CD14-positive monocyte (primary cell): ENCODE results near the gene KLHL13. TPM values are rescaled to one million over a fixed set of nuclear protein-coding genes. Genes with fewer than 3 reads are reported as not detected.

Experiments
- DNase-seq, 3 donors: peaks; one replicate each; pipeline ENCODE4 v3.0.0-alpha.2; 2011 to 2022
- H2AFZ ChIP-seq: 2 replicates; pipeline ENCODE4 v1.6.0; 2012; ENCODE audit warnings: mild to moderate bottlenecking, low read depth, low read length, inconsistent platforms; ENCODE audit not compliant: insufficient read depth, poor library complexity, severe bottlenecking
- H3K27ac ChIP-seq, 2 donors: 1 replicate in 1 of 2; 2 replicates in 1 of 2; pipeline ENCODE4 v1.5.1; 2012 to 2013; ENCODE audit warnings: low read length in 2 of 2, control low read depth in 1 of 2, inconsistent platforms in 1 of 2, low read depth in 1 of 2, mild to moderate bottlenecking in 1 of 2
- H3K27me3 ChIP-seq, 2 donors: one replicate each; pipeline versions ENCODE4 v1.6.0 to v1.6.1; 2011 to 2013; ENCODE audit warnings: low read length in 2 of 2; ENCODE audit not compliant: control insufficient read depth in 2 of 2, insufficient read depth in 2 of 2
- H3K36me3 ChIP-seq, 2 donors: replicated peaks in 1 of 2; 1 replicate in 1 of 2; 2 replicates in 1 of 2; pipeline versions ENCODE4 v1.5.1 to v1.6.1; 2012 to 2013; ENCODE audit warnings: low read length in 2 of 2, control low read depth in 1 of 2, inconsistent platforms in 1 of 2, mild to moderate bottlenecking in 1 of 2; ENCODE audit not compliant: insufficient read depth in 2 of 2, control insufficient read depth in 1 of 2
- H3K4me1 ChIP-seq, 2 donors: 1 replicate in 1 of 2; 2 replicates in 1 of 2; pipeline versions ENCODE4 v1.5.1 to v1.6.1; 2012 to 2013; ENCODE audit warnings: low read length in 2 of 2, control low read depth in 1 of 2, inconsistent platforms in 1 of 2, mild to moderate bottlenecking in 1 of 2, moderate library complexity in 1 of 2; ENCODE audit not compliant: insufficient read depth in 2 of 2, control insufficient read depth in 1 of 2
- H3K4me2 ChIP-seq: replicated peaks from 2 replicates; pipeline ENCODE3; 2012; ENCODE audit warnings: low read length, moderate library complexity, mild to moderate bottlenecking; ENCODE audit not compliant: poor library complexity, severe bottlenecking; ENCODE audit errors: extremely low read depth
- H3K4me3 ChIP-seq, 3 experiments: fragments of 200-600 bp in 1 of 3; sonication (generic) in 1 of 3; replicated peaks in 1 of 3; 1 replicate in 2 of 3; 2 replicates in 1 of 3; pipeline ENCODE4 v1.5.1; 2011 to 2013; ENCODE audit warnings: low read length in 3 of 3, mild to moderate bottlenecking in 3 of 3, control low read depth in 2 of 3, low read depth in 2 of 3, inconsistent platforms in 1 of 3, moderate library complexity in 1 of 3
- H3K79me2 ChIP-seq: 2 replicates; pipeline ENCODE4 v1.6.0; 2012; ENCODE audit warnings: mild to moderate bottlenecking, control low read depth, inconsistent platforms, low read length, moderate library complexity; ENCODE audit not compliant: insufficient read depth
- H3K9ac ChIP-seq: 2 replicates; pipeline ENCODE4 v1.6.0; 2017; ENCODE audit warnings: low read length, mild to moderate bottlenecking; ENCODE audit not compliant: insufficient read depth, poor library complexity, severe bottlenecking
- H3K9me3 ChIP-seq, 2 donors: replicated peaks in 1 of 2; 1 replicate in 1 of 2; 2 replicates in 1 of 2; pipeline versions ENCODE4 v1.5.1 to v1.6.1; 2012 to 2013; ENCODE audit warnings: low read length in 2 of 2, control low read depth in 1 of 2; ENCODE audit not compliant: control insufficient read depth in 1 of 2, insufficient read depth in 1 of 2
- H4K20me1 ChIP-seq: 2 replicates; pipeline ENCODE4 v1.6.0; 2012; ENCODE audit warnings: mild to moderate bottlenecking, low read length, control low read depth, moderate library complexity; ENCODE audit not compliant: insufficient read depth
- H3K27ac Mint-ChIP-seq, 7 donors: one replicate each; pipeline ENCODE4 v1.8.0; 2020; ENCODE audit warnings: mild to moderate bottlenecking in 7 of 7, mixed read lengths in 7 of 7, moderate library complexity in 6 of 7, inconsistent platforms in 2 of 7
- H3K27me3 Mint-ChIP-seq, 3 donors: one replicate each; pipeline ENCODE4 v1.8.0; 2021 to 2022; ENCODE audit warnings: low read depth in 3 of 3, mild to moderate bottlenecking in 3 of 3, mixed read lengths in 3 of 3, moderate library complexity in 3 of 3, inconsistent platforms in 1 of 3
- H3K36me3 Mint-ChIP-seq, 2 donors: one replicate each; pipeline ENCODE4 v1.8.0; 2020; ENCODE audit warnings: mixed read lengths in 2 of 2, inconsistent platforms in 1 of 2, mild to moderate bottlenecking in 1 of 2
- H3K4me1 Mint-ChIP-seq: one replicate; pipeline ENCODE4 v1.8.0; 2020; ENCODE audit warnings: mild to moderate bottlenecking, mixed read lengths
- H3K4me3 Mint-ChIP-seq, 2 donors: one replicate each; pipeline ENCODE4 v1.8.0; 2020; ENCODE audit warnings: mild to moderate bottlenecking in 2 of 2, mixed read lengths in 2 of 2, moderate library complexity in 1 of 2
- H3K9me3 Mint-ChIP-seq, 7 donors: one replicate each; pipeline ENCODE4 v1.8.0; 2020 to 2022; ENCODE audit warnings: mixed read lengths in 7 of 7, mild to moderate bottlenecking in 6 of 7, moderate library complexity in 6 of 7, inconsistent platforms in 2 of 7
- WGBS: methylation state at CpG from one replicate; pipeline ENCODE4 v1.1.5; 2013; ENCODE audit warnings: missing lambda C conversion rate; ENCODE audit not compliant: insufficient coverage; 5-methylcytosine and 5-hydroxymethylcytosine counted together
- intact Hi-C, 2 donors: fragments of 100-400 bp; cut with micrococcal nuclease; formaldehyde crosslinking; loops; one replicate each; pipeline versions ENCODE4 v1.15.0 to v1.15.1; 2023
- polyA plus RNA-seq, 3 donors: library from polyadenylated mRNA; depleted of rRNA in 1 of 3; unstranded in 2 of 3; stranded (reverse) in 1 of 3; fragments of 300-500 nt in 2 of 3; fragments of >200 nt in 1 of 3; fragmentation: Illumina TruSeq in 2 of 3; gene quantifications; 1 replicate in 2 of 3; 2 replicates in 1 of 3; pipeline ENCODE4 v1.2.3, GENCODE V29; 2012 to 2021
- TF ChIP-seq, protein P1 (sequence below): fragments of 200-600 bp; IDR thresholded peaks from one replicate; pipeline ENCODE4 v1.8.0; 2022; ENCODE audit warnings: antibody characterized with exemption, mild to moderate bottlenecking

KLHL13 gene
- polyA plus RNA-seq, 3 donors: 0.05 to 0.41 (median 0.10) TPM

DNA sequence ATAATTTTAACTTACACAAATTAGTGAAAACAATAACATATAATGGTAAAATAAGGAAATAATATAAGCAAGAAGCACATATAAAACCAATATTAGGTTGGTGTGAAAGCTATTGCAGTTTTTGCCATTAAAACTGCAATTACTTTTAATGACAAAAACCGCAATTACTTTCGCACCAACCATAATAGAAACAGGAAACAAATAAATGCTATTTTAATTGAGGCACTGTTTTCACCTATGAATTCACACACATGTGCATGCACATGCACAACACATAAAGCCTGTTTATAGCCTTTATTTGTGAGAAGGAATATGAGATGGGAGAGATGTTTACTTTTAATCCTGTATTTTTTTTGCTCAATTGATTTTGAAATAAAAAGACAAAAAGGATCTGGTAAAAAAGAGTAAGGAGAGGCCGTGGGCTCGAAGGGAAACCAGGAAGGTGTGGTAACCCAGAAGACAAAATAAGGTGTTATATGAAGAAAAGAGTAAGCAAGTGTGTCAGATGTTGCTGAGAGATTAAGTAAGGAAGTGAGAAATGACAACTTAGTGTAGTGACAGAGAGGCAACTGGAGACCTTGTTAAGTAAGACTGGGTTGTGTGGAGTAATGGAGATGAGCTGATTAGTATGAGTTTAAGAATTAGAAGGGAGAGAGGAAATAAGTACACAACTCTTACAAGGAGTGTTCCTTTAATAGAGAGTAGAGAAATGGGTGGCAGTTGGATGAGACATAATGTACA lies 69.0 kb downstream of the KLHL13 start:
- WGBS: 0% methylated on average over 2 of the region's 4 CpGs
- no peaks in the 10 kb centered on the region for H3K36me3 Mint-ChIP-seq
- intact Hi-C loops: no loop called here

DNA sequence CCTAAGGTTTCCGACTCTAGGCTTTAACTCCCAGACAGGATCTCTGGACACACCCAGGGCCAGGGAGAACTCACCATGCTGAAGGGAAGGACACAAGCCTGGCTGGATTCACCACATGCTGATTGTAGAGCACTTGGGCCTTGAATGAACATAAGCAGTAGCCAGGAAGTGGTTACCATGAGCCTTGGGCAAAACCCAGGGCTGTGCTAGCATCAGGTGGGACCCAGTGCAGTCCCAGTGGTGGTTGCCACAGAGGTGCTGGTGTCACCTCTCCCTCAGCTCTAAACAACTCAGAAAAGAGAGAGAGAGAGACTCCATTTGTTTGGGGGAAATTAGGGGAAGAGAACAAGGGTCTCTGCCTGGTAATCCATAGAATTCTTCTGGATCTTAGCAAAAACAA lies 77.0 kb downstream of the KLHL13 start:
- Histone ChIP-seq H3K9me3 (no peaks in the 10 kb centered on the region), H4K20me1 (no peaks in the 10 kb centered on the region), H3K4me2 (no peak overlapping the region), H3K79me2 (no peaks in the 10 kb centered on the region), H3K4me1 (no peaks in the 10 kb centered on the region), H3K27me3 (no peaks in the 10 kb centered on the region), H3K27ac (no peak overlapping the region), H3K4me3 (no peak overlapping the region), H3K9ac (no peak overlapping the region), H3K36me3 (no peaks in the 10 kb centered on the region), H2AFZ (no peak overlapping the region)
- DNase-seq: no peak
- H3K4me1 Mint-ChIP-seq: peaks cover 3% of the 10 kb centered on the region
- no peaks in the 10 kb centered on the region for H3K36me3 Mint-ChIP-seq
- H3K4me3 Mint-ChIP-seq: no peak overlapping the region
- TF ChIP-seq, protein P1, sequence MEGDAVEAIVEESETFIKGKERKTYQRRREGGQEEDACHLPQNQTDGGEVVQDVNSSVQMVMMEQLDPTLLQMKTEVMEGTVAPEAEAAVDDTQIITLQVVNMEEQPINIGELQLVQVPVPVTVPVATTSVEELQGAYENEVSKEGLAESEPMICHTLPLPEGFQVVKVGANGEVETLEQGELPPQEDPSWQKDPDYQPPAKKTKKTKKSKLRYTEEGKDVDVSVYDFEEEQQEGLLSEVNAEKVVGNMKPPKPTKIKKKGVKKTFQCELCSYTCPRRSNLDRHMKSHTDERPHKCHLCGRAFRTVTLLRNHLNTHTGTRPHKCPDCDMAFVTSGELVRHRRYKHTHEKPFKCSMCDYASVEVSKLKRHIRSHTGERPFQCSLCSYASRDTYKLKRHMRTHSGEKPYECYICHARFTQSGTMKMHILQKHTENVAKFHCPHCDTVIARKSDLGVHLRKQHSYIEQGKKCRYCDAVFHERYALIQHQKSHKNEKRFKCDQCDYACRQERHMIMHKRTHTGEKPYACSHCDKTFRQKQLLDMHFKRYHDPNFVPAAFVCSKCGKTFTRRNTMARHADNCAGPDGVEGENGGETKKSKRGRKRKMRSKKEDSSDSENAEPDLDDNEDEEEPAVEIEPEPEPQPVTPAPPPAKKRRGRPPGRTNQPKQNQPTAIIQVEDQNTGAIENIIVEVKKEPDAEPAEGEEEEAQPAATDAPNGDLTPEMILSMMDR: no peak
- H3K27ac Mint-ChIP-seq: no peak overlapping the region
- intact Hi-C loops: no loop called here
- no CpG with 5 or more reads among the region's 1 CpG for WGBS
- H3K9me3 Mint-ChIP-seq: peaks cover 4 to 20% (median 8%) of the 10 kb centered on the region in 7 donors
- peaks cover 0 to 2% (median 0%) of the 10 kb centered on the region in 3 donors for H3K27me3 Mint-ChIP-seq

More for the DNA sequence above, 69.0 kb downstream of the KLHL13 start:
- H3K4me3 Mint-ChIP-seq: no peak overlapping the region
- Histone ChIP-seq H4K20me1 (no peaks in the 10 kb centered on the region), H2AFZ (no peak overlapping the region), H3K4me1 (no peaks in the 10 kb centered on the region), H3K4me3 (no peak overlapping the region), H3K27ac (no peak overlapping the region), H3K27me3 (no peaks in the 10 kb centered on the region), H3K36me3 (no peaks in the 10 kb centered on the region), H3K4me2 (no peak overlapping the region), H3K9me3 (no peaks in the 10 kb centered on the region), H3K9ac (no peak overlapping the region), H3K79me2 (no peaks in the 10 kb centered on the region)
- H3K4me1 Mint-ChIP-seq: peaks cover 5% of the 10 kb centered on the region
- DNase-seq: no peak
- H3K27me3 Mint-ChIP-seq: peaks cover 0 to 2% (median 0%) of the 10 kb centered on the region in 3 donors
- TF ChIP-seq, protein P1: no peak
- peaks cover 4 to 24% (median 9%) of the 10 kb centered on the region in 7 donors for H3K9me3 Mint-ChIP-seq
- H3K27ac Mint-ChIP-seq: no peak overlapping the region
